WTC11 (cell line): ENCODE data around the gene MPZ. TPM values are rescaled to one million over a fixed set of nuclear protein-coding genes. Genes with fewer than 3 reads are reported as not detected.

ENCODE experiments used
- ATAC-seq: fragments of 200-7000 bp; cut with Tn5 transposase; 2 replicates; pipeline ENCODE4 v1.10.0; 2021; ENCODE audit warnings: mild to moderate bottlenecking, moderate library complexity
- CTCF ChIA-PET: fragments of 300-600 bp; sonication (Branson Sonifier 250); formaldehyde crosslinking; loops from one replicate; lab custom pipeline; 2021; ENCODE audit warnings: antibody characterized with exemption; lab: Charles Lee
- POLR2A ChIA-PET: fragments of 350-600 bp; sonication (Branson Sonifier 250); formaldehyde crosslinking; loops from one replicate; lab custom pipeline; 2021; ENCODE audit warnings: antibody characterized with exemption; lab: Charles Lee
- DNase-seq: peaks from one replicate; pipeline ENCODE4 v3.0.0; 2021; ENCODE audit warnings: low spot score
- H3K27ac Mint-ChIP-seq: 2 replicates; pipeline ENCODE4 v1.8.0; 2021; ENCODE audit warnings: mixed read lengths
- H3K27me3 Mint-ChIP-seq: 2 replicates; pipeline ENCODE4 v1.8.0; 2021; ENCODE audit warnings: low read depth, mild to moderate bottlenecking, moderate library complexity, mixed read lengths
- H3K36me3 Mint-ChIP-seq: 2 replicates; pipeline ENCODE4 v1.8.0; 2021; ENCODE audit warnings: mixed read lengths
- H3K4me1 Mint-ChIP-seq: 2 replicates; pipeline ENCODE4 v1.8.0; 2022; ENCODE audit warnings: mixed read lengths
- H3K4me3 Mint-ChIP-seq: 2 replicates; pipeline ENCODE4 v1.8.0; 2021; ENCODE audit warnings: mild to moderate bottlenecking, moderate library complexity, mixed read lengths
- H3K9me3 Mint-ChIP-seq: 2 replicates; pipeline ENCODE4 v1.8.0; 2021; ENCODE audit warnings: mixed read lengths
- ATF1 ChIP-seq: sonication (generic); formaldehyde crosslinking; IDR thresholded peaks from 2 replicates; pipeline ENCODE4 v1.8.1; 2023; ENCODE audit warnings: mild to moderate bottlenecking, moderate library complexity, missing genetic modification reagents
- CBFB ChIP-seq: sonication (generic); formaldehyde crosslinking; IDR thresholded peaks from 2 replicates; pipeline ENCODE4 v1.8.1; 2022; ENCODE audit warnings: mild to moderate bottlenecking, low read depth, missing genetic modification reagents
- CREM ChIP-seq: sonication (generic); formaldehyde crosslinking; IDR thresholded peaks from 2 replicates; pipeline ENCODE4 v1.8.1; 2022; ENCODE audit warnings: mild to moderate bottlenecking, missing genetic modification reagents, moderate library complexity
- E2F5 ChIP-seq: sonication (generic); formaldehyde crosslinking; IDR thresholded peaks from 2 replicates; pipeline ENCODE4 v1.8.1; 2022; ENCODE audit warnings: mild to moderate bottlenecking, moderate library complexity, missing genetic modification reagents
- EMX1 ChIP-seq: fragments of 250-450 bp; sonication (Bioruptor Pico); IDR thresholded peaks from 2 replicates; pipeline ENCODE4 v1.8.0; 2021; ENCODE audit warnings: mild to moderate bottlenecking
- ESRRA ChIP-seq: sonication (generic); formaldehyde crosslinking; IDR thresholded peaks from 2 replicates; pipeline ENCODE4 v1.8.1; 2022; ENCODE audit warnings: mild to moderate bottlenecking, missing genetic modification reagents, borderline replicate concordance
- ETV6 ChIP-seq: sonication (generic); formaldehyde crosslinking; IDR thresholded peaks from 2 replicates; pipeline ENCODE4 v1.8.1; 2022; ENCODE audit warnings: mild to moderate bottlenecking, missing genetic modification reagents
- GABPB1 ChIP-seq: sonication (generic); formaldehyde crosslinking; IDR thresholded peaks from 2 replicates; pipeline ENCODE4 v1.8.1; 2023; ENCODE audit warnings: mild to moderate bottlenecking, missing genetic modification reagents
- HMGA2 ChIP-seq: fragments of 250-450 bp; sonication (Bioruptor Pico); IDR thresholded peaks from 2 replicates; pipeline ENCODE4 v1.4.0; 2021; ENCODE audit warnings: mild to moderate bottlenecking, moderate library complexity
- IRF1 ChIP-seq: sonication (generic); formaldehyde crosslinking; IDR thresholded peaks from 2 replicates; pipeline ENCODE4 v1.8.0; 2023; ENCODE audit warnings: missing genetic modification reagents
- IRF2 ChIP-seq: sonication (generic); formaldehyde crosslinking; IDR thresholded peaks from 2 replicates; pipeline ENCODE4 v1.8.0; 2022; ENCODE audit warnings: low read depth, missing genetic modification reagents, borderline replicate concordance
- JUN ChIP-seq: sonication (generic); formaldehyde crosslinking; IDR thresholded peaks from 2 replicates; pipeline ENCODE4 v1.8.0; 2023; ENCODE audit warnings: mild to moderate bottlenecking, missing genetic modification reagents
- MLX ChIP-seq: sonication (generic); formaldehyde crosslinking; IDR thresholded peaks from 2 replicates; pipeline ENCODE4 v1.8.1; 2023; ENCODE audit warnings: mild to moderate bottlenecking, missing genetic modification reagents, moderate library complexity
- RELA ChIP-seq: sonication (generic); formaldehyde crosslinking; IDR thresholded peaks from 2 replicates; pipeline ENCODE4 v1.8.1; 2022; ENCODE audit warnings: missing genetic modification reagents, mild to moderate bottlenecking, borderline replicate concordance
- RORB ChIP-seq: fragments of 250-450 bp; sonication (Bioruptor Pico); IDR thresholded peaks from 2 replicates; pipeline ENCODE4 v1.9.0; 2021; ENCODE audit warnings: mild to moderate bottlenecking
- SMAD4 ChIP-seq: sonication (generic); formaldehyde crosslinking; IDR thresholded peaks from 2 replicates; pipeline ENCODE4 v1.8.0; 2022; ENCODE audit warnings: mild to moderate bottlenecking, missing genetic modification reagents
- ZNF232 ChIP-seq: sonication (generic); formaldehyde crosslinking; IDR thresholded peaks from 2 replicates; pipeline ENCODE4 v1.8.0; 2022; ENCODE audit warnings: mild to moderate bottlenecking, missing genetic modification reagents
- ZNF281 ChIP-seq: sonication (generic); formaldehyde crosslinking; IDR thresholded peaks from 2 replicates; pipeline ENCODE4 v1.8.0; 2023; ENCODE audit warnings: mild to moderate bottlenecking, missing genetic modification reagents
- ZNF423 ChIP-seq: fragments of 250-450 bp; sonication (Bioruptor Pico); IDR thresholded peaks from 2 replicates; pipeline ENCODE4 v2.1.2; 2022; ENCODE audit warnings: mild to moderate bottlenecking, moderate library complexity
- ZNF532 ChIP-seq: fragments of 250-450 bp; sonication (Bioruptor Pico); IDR thresholded peaks from 2 replicates; pipeline ENCODE4 v1.9.0; 2021; ENCODE audit warnings: mild to moderate bottlenecking, borderline replicate concordance
- total RNA-seq: library from RNA; stranded (reverse); gene quantifications from 3 replicates; pipeline ENCODE4 v1.2.3, GENCODE V29; 2021

MPZ gene
- total RNA-seq, 1 experiment from 2014 or later, result 5.2 TPM

- TF ChIP-seq ZNF281 (peak; percentile 58; the same call in 1 of the 2 replicates), HMGA2 (CRISPR knock-in tag) (no peak)
Measured at GRCh38 chr1:161305867-161306519, 3.8 kb downstream of the MPZ start (continued).

- no peak for DNase-seq
- peaks cover 52% of the 10 kb centered on the region for H3K4me1 Mint-ChIP-seq
- peak; percentile 1; the same call in 1 of the 2 replicates for ATAC-seq
- peak overlapping the region; percentile 71; the same call in 1 of the 2 replicates for H3K27ac Mint-ChIP-seq
- ChIA-PET CTCF (interaction anchor here (0.6 to 4.8 kb wide), 41 partner anchors 9 to 139 kb away, joined by 3 to 107 read pairs (median 6); partner anchors contain the start of genes ADAMTS4, B4GALT3, CFAP126 and FCER1G), POLR2A (interaction anchor here (0.6 to 2.2 kb wide), 9 partner anchors 9 to 135 kb away, joined by 3 to 18 read pairs (median 5); partner anchors contain the start of genes B4GALT3, PCP4L1, SDHC and TOMM40L)
- H3K36me3 Mint-ChIP-seq, result no peaks in the 10 kb centered on the region
- H3K27me3 Mint-ChIP-seq, result no peaks in the 10 kb centered on the region
- peak overlapping the region; percentile 99 for H3K4me3 Mint-ChIP-seq
- H3K9me3 Mint-ChIP-seq, result no peaks in the 10 kb centered on the region
- TF ChIP-seq ETV6 (CRISPR knock-in tag) (no peak), CREM (CRISPR knock-in tag) (no peak), RORB (CRISPR knock-in tag) (no peak), ZNF232 (CRISPR knock-in tag) (no peak), MLX (CRISPR knock-in tag) (no peak), CBFB (CRISPR knock-in tag) (no peak), SMAD4 (CRISPR knock-in tag) (no peak), IRF1 (no peak), JUN (CRISPR knock-in tag) (no peak), GABPB1 (CRISPR knock-in tag) (no peak), ESRRA (no peak), E2F5 (CRISPR knock-in tag) (no peak), IRF2 (CRISPR knock-in tag) (no peak), ZNF423 (no peak), EMX1 (no peak), RELA (no peak)
- TF ChIP-seq, all 79 proteins: peak for 0
Measured at GRCh38 chr1:161304927-161305866, 4.6 kb downstream of the MPZ start.

GRCh38 chr1:161300478-161300877 lies 9.3 kb downstream of the MPZ start:
- TF ChIP-seq ATF1 (CRISPR knock-in tag), result no peak
- TF ChIP-seq ZNF532, result no peak
- no peaks in the 10 kb centered on the region for H3K36me3 Mint-ChIP-seq
- CTCF ChIA-PET, result interaction anchor here (1.0 kb wide), 1 partner anchor 75 kb away, joined by 5 read pairs; the partner anchor contains the start of gene TOMM40L
- DNase-seq (no peak), ATAC-seq (no peak)
- peaks cover 42% of the 10 kb centered on the region for H3K4me1 Mint-ChIP-seq
- H3K4me3 Mint-ChIP-seq, result no peak overlapping the region
- POLR2A ChIA-PET, result interaction anchor here (0.7 kb wide), 1 partner anchor 51 kb away, joined by 6 read pairs; no protein-coding TSS in a partner anchor
- H3K27me3 Mint-ChIP-seq, result no peaks in the 10 kb centered on the region
- H3K9me3 Mint-ChIP-seq, result no peaks in the 10 kb centered on the region
- no peak overlapping the region for H3K27ac Mint-ChIP-seq
